RWPE1 (cell line): ENCODE measurements around the gene PKD1L1.
"Not testable (repeated sequence)": the region's sequence is repeated elsewhere in the genome, so short reads cannot be mapped to it uniquely, and the experiment has no call there.

Experiments
- CTCF ChIA-PET: fragments of 350-600 bp; sonication (Branson Sonifier 250); formaldehyde crosslinking; extraction: SDS; loops from one replicate; lab custom pipeline; 2021; lab: Yijun Ruan, JAX
- POLR2A ChIA-PET: fragments of 400-600 bp; formaldehyde crosslinking; extraction: SDS; loops from one replicate; lab custom pipeline; 2020; ENCODE audit warnings: antibody characterized with exemption; ENCODE audit not compliant: low non-redundant PET; lab: Yijun Ruan, JAX
- DNase-seq: peaks from one replicate; pipeline ENCODE4 v3.0.0; 2012; ENCODE audit warnings: low spot score
- H3K27ac ChIP-seq: fragments of 450-650 bp; 2 replicates; pipeline ENCODE4 v1.5.1; 2017
- TF ChIP-seq, protein P1 (sequence below): fragments of 450-650 bp; conservative IDR thresholded peaks from 2 replicates; pipeline ENCODE4 v1.5.1; 2017; ENCODE audit warnings: low read depth, mild to moderate bottlenecking

The PKD1L1 gene, protein sequence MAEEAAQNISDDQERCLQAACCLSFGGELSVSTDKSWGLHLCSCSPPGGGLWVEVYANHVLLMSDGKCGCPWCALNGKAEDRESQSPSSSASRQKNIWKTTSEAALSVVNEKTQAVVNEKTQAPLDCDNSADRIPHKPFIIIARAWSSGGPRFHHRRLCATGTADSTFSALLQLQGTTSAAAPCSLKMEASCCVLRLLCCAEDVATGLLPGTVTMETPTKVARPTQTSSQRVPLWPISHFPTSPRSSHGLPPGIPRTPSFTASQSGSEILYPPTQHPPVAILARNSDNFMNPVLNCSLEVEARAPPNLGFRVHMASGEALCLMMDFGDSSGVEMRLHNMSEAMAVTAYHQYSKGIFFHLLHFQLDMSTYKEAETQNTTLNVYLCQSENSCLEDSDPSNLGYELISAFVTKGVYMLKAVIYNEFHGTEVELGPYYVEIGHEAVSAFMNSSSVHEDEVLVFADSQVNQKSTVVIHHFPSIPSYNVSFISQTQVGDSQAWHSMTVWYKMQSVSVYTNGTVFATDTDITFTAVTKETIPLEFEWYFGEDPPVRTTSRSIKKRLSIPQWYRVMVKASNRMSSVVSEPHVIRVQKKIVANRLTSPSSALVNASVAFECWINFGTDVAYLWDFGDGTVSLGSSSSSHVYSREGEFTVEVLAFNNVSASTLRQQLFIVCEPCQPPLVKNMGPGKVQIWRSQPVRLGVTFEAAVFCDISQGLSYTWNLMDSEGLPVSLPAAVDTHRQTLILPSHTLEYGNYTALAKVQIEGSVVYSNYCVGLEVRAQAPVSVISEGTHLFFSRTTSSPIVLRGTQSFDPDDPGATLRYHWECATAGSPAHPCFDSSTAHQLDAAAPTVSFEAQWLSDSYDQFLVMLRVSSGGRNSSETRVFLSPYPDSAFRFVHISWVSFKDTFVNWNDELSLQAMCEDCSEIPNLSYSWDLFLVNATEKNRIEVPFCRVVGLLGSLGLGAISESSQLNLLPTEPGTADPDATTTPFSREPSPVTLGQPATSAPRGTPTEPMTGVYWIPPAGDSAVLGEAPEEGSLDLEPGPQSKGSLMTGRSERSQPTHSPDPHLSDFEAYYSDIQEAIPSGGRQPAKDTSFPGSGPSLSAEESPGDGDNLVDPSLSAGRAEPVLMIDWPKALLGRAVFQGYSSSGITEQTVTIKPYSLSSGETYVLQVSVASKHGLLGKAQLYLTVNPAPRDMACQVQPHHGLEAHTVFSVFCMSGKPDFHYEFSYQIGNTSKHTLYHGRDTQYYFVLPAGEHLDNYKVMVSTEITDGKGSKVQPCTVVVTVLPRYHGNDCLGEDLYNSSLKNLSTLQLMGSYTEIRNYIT (N-terminal part only)

DNA sequence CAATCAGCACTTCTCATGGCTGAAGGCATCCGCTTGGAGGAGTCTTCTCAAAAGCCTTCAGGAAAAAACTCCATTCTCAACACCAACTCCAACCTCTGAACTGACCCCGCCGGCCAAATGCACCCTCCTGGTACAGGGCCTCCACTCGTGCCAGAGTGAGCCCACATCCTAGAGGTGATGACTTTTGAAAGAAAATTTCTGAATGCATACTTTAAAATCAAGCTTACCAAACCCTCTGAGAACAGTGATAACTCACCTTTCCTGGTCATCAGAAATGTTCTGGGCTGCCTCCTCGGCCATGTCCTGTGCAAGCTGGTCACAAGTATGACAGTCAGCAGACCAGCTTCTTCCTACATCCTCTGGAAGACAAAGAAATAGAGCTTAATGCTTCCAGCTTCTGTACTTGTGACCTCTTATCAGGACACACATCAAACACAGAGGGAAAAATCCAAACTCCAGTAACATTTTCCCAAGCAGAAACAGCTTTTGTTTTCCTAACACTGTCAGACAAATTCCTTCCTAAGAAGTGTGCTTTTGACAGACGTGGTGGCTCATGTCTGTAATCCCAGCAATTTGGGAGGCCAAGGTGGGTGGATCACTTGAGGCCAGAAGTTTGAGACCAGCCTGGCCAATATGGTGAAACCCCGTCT is at the start of gene PKD1L1:
Gene PKD1L1, minus strand, starts transcription at position 326 of the 650 bp plus-strand sequence. Its CDS starts 26 bp downstream, at position 300.
- DNase-seq = no peak
- TF ChIP-seq, protein P1, sequence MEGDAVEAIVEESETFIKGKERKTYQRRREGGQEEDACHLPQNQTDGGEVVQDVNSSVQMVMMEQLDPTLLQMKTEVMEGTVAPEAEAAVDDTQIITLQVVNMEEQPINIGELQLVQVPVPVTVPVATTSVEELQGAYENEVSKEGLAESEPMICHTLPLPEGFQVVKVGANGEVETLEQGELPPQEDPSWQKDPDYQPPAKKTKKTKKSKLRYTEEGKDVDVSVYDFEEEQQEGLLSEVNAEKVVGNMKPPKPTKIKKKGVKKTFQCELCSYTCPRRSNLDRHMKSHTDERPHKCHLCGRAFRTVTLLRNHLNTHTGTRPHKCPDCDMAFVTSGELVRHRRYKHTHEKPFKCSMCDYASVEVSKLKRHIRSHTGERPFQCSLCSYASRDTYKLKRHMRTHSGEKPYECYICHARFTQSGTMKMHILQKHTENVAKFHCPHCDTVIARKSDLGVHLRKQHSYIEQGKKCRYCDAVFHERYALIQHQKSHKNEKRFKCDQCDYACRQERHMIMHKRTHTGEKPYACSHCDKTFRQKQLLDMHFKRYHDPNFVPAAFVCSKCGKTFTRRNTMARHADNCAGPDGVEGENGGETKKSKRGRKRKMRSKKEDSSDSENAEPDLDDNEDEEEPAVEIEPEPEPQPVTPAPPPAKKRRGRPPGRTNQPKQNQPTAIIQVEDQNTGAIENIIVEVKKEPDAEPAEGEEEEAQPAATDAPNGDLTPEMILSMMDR = no peak
- POLR2A ChIA-PET = no interaction called here
- no peak within 1 kb of the TSS for H3K27ac ChIP-seq
- CTCF ChIA-PET = interaction anchor here (0.6 to 1.8 kb wide), 4 partner anchors 10 to 1537 kb away, joined by 3 to 8 read pairs (median 6); no protein-coding TSS in a partner anchor

DNA sequence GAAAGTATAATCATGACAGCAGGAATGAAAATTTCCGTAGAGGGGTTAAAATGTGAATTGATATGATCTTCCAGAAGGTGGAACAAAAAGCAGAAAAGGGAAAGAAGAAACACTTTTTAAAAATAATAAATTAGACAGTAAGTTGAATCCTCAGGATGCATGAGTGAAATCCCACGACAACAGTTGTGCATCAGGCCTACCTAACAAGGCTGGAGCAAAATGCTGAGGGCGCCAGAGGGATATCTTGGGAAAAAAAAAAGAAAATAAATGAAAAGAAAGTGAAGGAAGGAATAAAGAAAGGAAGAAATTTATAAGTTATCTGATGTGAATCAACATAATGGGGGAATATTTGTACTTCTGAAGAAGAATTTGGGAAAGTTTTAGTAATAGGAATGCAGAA is 44.2 kb upstream of the PKD1L1 start:
- H3K27ac ChIP-seq = no peak overlapping the region
- TF ChIP-seq, protein P1 = no peak
- DNase-seq = no peak
- CTCF ChIA-PET = interaction anchor here (0.8 to 1.7 kb wide), 3 partner anchors 96 to 118 kb away, joined by 3 to 9 read pairs (median 4); no protein-coding TSS in a partner anchor
- POLR2A ChIA-PET = no interaction called here

DNA sequence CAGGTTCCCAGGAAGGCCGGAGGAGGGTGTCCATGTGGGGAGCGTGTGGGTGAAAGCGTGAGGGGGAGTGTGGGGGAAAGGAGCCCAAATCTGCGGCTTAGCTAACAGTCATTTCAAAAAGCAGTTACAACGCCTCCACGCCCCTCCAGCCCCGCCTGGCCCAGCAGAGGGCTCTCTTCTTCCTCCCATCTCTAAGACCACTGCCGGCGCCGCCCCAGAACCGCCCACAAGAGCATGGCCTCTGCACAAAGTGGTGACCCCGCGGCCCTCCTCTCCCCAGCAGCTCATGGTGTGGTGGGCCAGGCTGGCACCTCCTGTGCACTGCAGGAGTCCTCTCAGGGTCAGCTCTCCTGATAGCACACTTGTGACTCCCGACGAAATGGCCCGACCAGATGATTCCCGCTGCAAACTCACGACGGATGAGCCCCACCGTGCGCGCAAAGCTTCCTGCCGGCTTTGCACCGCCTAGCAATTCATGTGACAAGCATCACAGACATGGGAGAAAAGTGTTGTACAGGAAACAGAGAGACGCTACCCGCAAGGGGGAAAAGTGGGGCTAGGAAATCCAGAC is 43.6 kb upstream of the PKD1L1 start:
- peak overlapping the region; percentile 50 for H3K27ac ChIP-seq
- POLR2A ChIA-PET = interaction anchor here (0.6 kb wide), 1 partner anchor 96 kb away, joined by 10 read pairs; no protein-coding TSS in a partner anchor
- TF ChIP-seq, protein P1 = peak; percentile 75
- DNase-seq = peak; percentile 62
- CTCF ChIA-PET = interaction anchor here (0.6 to 1.7 kb wide), 6 partner anchors 43 to 527 kb away, joined by 3 to 9 read pairs (median 4); partner anchors contain the start of gene C7orf57

DNA sequence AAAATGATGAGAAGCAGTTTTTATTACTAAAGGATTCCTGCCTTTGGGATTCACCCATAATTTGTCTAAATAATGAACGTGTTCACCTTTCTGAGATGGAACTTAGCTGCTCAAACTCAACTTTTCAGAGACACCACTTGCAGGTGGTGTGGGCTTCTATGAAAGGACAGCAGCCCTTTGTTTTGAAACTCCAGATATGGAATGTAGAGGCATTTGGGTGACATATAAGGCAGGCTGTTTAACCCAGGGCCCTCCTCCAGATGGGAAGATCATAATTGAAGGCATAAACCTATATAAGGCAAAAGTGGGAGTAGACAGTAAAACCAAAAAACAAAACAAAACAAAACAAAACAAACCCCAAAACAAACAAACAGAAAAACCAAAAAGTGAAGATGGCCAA is 43.0 kb upstream of the PKD1L1 start:
- TF ChIP-seq, protein P1 = no peak
- no peak for DNase-seq
- CTCF ChIA-PET = interaction anchor here (0.6 to 1.7 kb wide), 5 partner anchors 44 to 526 kb away, joined by 3 to 9 read pairs (median 3); partner anchors contain the start of gene C7orf57
- POLR2A ChIA-PET = interaction anchor here (0.6 kb wide), 1 partner anchor 96 kb away, joined by 10 read pairs; no protein-coding TSS in a partner anchor
- H3K27ac ChIP-seq = peak overlapping the region; percentile 50

DNA sequence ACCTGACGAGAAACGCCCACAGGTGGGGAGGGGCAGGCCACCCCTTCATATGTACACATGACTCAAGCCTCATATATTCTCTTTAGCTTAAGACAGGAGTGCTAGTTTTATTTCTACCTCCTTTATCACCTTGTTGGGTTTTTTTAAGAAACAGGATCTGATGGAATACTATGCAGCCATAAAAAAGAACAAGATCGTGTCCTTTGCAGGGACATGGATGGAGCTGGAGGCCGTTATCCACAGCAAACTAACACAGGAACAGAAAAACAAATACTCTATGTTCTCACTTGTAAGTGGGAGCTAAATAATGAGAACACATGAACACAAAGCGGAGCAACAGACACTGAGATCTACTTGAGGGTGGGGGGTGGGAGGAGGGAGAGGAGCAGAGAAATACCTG is 42.3 kb upstream of the PKD1L1 start:
- TF ChIP-seq, protein P1 = no peak
- POLR2A ChIA-PET = no interaction called here

DNA sequence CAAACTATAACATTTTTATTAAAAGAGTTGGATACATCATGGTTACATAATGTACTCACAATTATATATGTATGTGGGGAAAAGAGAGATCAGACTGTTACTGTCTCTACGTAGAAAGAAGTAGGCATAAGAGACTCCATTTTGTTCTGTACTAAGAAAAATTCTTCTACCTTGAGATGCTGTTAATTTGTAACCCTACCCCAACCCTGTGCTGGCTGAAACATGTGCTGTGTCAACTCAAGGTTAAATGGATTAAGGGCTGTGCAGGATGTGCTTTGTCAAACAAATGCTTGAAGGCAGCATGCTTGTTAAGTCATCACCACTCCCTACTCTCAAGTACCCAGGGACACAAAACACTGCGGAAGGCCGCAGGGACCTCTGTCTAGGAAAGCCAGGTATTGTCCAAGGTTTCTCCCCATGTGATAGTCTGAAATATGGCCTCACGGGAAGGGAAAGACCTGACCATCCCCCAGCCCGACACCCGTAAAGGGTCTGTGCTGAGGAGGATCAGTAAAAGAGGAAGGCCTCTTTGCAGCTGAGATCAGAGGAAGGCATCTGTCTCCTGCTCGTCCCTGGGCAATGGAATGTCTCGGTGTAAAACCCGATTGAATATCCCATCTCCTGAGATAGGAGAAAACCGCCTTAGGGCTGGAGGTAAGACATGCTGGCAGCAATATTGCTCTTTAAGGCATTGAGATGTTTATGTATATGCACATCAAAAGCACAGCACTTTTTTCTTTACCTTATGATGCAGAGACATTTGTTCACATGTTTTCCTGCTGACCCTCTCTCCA is 41.5 kb upstream of the PKD1L1 start:
- POLR2A ChIA-PET, H3K27ac ChIP-seq, DNase-seq: not testable (repeated sequence)
- CTCF ChIA-PET = interaction anchor here (0.6 kb wide), 1 partner anchor 11 kb away, joined by 3 read pairs; no protein-coding TSS in a partner anchor

More for the DNA sequence above, 42.3 kb upstream of the PKD1L1 start:
- no peak overlapping the region for H3K27ac ChIP-seq
- CTCF ChIA-PET = interaction anchor here (0.6 to 1.7 kb wide), 2 partner anchors 10 to 120 kb away, joined by 3 to 9 read pairs; no protein-coding TSS in a partner anchor
- DNase-seq = no peak
